Measurements from ENCODE around the gene RPL18.

The RPL18 gene

DNA sequence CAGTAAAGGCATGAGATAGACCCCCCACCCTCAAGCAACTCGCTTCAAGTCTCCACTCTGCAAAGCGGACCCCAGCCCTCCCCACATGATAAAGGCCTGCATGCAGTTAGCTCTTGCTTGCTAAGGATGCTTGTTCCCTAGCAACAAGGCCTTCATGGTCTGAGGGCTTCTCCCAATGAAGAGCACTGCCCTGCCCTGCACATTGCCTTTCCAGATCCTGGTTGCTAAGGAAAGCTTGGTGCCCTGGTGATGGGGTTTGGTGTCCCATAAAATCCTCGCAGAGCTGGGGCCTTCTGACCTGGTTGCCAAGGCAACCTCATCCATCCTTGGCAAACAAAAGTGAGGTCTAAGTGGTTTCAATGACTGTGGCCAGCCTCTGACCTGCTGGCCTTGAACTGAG, 12.2 kb upstream of the RPL18 start:
- in situ Hi-C loops (cut with MboI; ENCODE audit: low pct_unique_long_range_greater_than_20kb, low sequenced_read_pairs, unreplicated experiment) = loop anchor here (25.0 kb wide), 1 partner anchor 331 kb away; the partner anchor contains the start of genes BAX and FTL
- no peak for DNase-seq (ENCODE audit: low spot score)
- TF ChIP-seq CTCF (IDR thresholded peaks at IDR 0.05; ENCODE audit: extremely low read depth, insufficient read depth, missing control alignments) = no peak

GRCh38 chr19:48630296-48631063, 11.5 kb upstream of the RPL18 start:
- DNase-seq (ENCODE audit: low spot score) = no peak
- in situ Hi-C loops (cut with MboI; ENCODE audit: low pct_unique_long_range_greater_than_20kb, low sequenced_read_pairs, unreplicated experiment) = loop anchor here (25.0 kb wide), 1 partner anchor 332 kb away; the partner anchor contains the start of genes BAX and FTL
- no peak for TF ChIP-seq CTCF (IDR thresholded peaks at IDR 0.05; ENCODE audit: extremely low read depth, insufficient read depth, missing control alignments)

- TF ChIP-seq CTCF (IDR thresholded peaks at IDR 0.05; ENCODE audit: extremely low read depth, insufficient read depth, missing control alignments) = no peak
- DNase-seq (ENCODE audit: low spot score) = no peak
Observed at GRCh38 chr19:48629599-48630295, 10.8 kb upstream of the RPL18 start.

DNA sequence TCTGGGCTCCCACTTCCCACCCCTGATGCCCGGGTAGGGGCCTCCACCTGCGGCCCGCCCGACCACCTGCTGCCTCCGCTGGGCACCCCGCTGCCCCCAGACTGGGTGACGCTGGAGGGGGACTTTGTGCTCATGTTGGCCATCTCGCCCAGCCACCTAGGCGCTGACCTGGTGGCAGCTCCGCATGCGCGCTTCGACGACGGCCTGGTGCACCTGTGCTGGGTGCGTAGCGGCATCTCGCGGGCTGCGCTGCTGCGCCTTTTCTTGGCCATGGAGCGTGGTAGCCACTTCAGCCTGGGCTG, 10.3 kb upstream of the RPL18 start:
- in situ Hi-C loops (cut with MboI; ENCODE audit: low pct_unique_long_range_greater_than_20kb, low sequenced_read_pairs, unreplicated experiment) = loop anchor here (25.0 kb wide), 1 partner anchor 333 kb away; the partner anchor contains the start of genes BAX and FTL
- no peak for DNase-seq (ENCODE audit: low spot score)
- TF ChIP-seq CTCF (IDR thresholded peaks at IDR 0.05; ENCODE audit: extremely low read depth, insufficient read depth, missing control alignments) = no peak

More at GRCh38 chr19:48629599-48630295, 10.8 kb upstream of the RPL18 start:
- in situ Hi-C loops (cut with MboI; ENCODE audit: low pct_unique_long_range_greater_than_20kb, low sequenced_read_pairs, unreplicated experiment) = loop anchor here (25.0 kb wide), 1 partner anchor 333 kb away; the partner anchor contains the start of genes BAX and FTL

DNA sequence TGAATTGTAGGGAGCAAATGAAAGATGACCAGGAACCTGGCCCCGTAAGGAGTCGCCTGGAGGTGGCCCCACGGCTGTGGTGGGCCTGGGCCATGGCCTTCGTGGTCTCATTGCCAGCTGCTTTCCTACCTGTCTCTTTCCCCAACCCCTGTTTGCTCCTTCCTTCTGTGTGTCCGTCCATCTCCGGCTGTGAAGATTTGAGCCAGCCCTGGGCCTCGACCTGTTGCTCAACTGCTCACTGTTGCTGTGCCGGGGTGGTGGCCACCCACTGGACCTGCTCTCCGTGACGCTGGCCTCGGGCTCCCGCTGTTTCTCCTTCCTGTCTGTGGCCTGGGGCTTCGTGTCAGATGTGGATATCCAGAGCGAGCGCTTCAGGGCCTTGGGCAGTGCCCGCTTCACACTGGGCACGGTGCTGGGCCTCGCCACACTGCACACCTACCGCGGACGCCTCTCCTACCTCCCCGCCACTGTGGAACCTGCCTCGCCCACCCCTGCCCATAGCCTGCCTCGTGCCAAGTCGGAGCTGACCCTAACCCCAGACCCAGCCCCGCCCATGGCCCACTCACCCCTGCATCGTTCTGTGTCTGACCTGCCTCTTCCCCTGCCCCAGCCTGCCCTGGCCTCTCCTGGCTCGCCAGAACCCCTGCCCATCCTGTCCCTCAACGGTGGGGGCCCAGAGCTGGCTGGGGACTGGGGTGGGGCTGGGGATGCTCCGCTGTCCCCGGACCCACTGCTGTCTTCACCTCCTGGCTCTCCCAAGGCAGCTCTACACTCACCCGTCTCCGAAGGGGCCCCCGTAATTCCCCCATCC, 9.7 kb upstream of the RPL18 start:
- TF ChIP-seq CTCF (IDR thresholded peaks at IDR 0.05; ENCODE audit: extremely low read depth, insufficient read depth, missing control alignments) = no peak
- DNase-seq (ENCODE audit: low spot score) = no peak
- in situ Hi-C loops (cut with MboI; ENCODE audit: low pct_unique_long_range_greater_than_20kb, low sequenced_read_pairs, unreplicated experiment) = loop anchor here (25.0 kb wide), 1 partner anchor 334 kb away; the partner anchor contains the start of genes BAX and FTL

GRCh38 chr19:48627865-48628314, 8.9 kb upstream of the RPL18 start:
- TF ChIP-seq CTCF (IDR thresholded peaks at IDR 0.05; ENCODE audit: extremely low read depth, insufficient read depth, missing control alignments) = no peak
- in situ Hi-C loops (cut with MboI; ENCODE audit: low pct_unique_long_range_greater_than_20kb, low sequenced_read_pairs, unreplicated experiment) = loop anchor here (25.0 kb wide), 1 partner anchor 334 kb away; the partner anchor contains the start of genes BAX and FTL

More at GRCh38 chr19:48627865-48628314, 8.9 kb upstream of the RPL18 start:
- DNase-seq (ENCODE audit: low spot score) = no peak

Data from GM13977 (cell line).